ENCODE measurements around the gene AGO3.

The AGO3 gene

GRCh38 chr1:36112823-36113222 lies 181.9 kb downstream of the AGO3 start:
- no peak for TF ChIP-seq CTCF (conservative IDR thresholded peaks at IDR 0.05; ENCODE audit: low read length)
- no peak overlapping the region for H3K4me3 ChIP-seq (ENCODE audit: low read length)
- no peak for DNase-seq (ENCODE audit: low read depth)

DNA sequence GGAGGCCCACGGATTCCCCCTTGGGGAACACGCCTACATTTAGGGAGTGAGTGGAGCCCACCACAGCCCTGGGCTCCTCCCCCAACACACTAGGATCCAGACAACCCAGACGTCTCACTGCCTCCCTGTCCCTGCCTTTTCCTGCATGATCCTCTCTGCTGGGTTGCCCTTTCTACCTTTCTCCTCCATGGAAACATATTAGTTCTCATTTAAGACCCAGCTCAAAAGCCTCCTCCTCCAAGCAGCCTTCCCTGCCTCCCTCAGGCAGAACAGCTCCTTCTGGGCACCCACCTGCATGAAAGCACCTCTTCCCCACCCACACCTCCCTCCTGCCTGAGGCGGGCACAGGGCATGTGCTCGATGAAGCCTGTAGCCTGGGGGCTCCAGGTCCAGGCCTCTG lies 183.5 kb downstream of the AGO3 start:
- no peak for TF ChIP-seq CTCF (conservative IDR thresholded peaks at IDR 0.05; ENCODE audit: low read length)
- DNase-seq (ENCODE audit: low read depth): no peak
- H3K4me3 ChIP-seq (ENCODE audit: low read length): no peak overlapping the region

DNA sequence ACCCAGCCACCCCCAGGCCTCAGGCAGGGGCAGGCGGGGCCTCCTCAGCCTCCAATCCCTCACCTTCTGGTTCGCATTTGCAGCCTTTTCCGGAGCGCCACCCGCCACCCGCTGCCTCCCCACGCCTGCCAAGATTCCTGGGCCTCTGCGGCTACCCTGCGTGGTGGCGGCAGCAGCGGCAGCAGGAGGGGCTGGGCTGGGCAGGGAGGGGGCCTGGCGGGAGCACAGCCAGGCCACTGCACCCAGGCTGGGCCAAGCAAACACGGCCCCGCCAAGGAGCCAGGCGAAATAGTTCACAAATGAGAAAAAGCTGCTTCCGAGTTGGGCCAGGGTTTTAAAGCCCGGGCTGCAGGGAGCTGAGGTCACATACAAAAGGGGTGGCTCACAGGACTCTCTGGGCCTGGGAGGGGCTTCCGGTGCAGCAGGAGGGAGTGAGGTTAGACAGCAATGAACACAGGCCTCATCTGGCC lies 184.3 kb downstream of the AGO3 start:
- DNase-seq (ENCODE audit: low read depth): peak; percentile 97
- no peak for TF ChIP-seq CTCF (conservative IDR thresholded peaks at IDR 0.05; ENCODE audit: low read length)

DNA sequence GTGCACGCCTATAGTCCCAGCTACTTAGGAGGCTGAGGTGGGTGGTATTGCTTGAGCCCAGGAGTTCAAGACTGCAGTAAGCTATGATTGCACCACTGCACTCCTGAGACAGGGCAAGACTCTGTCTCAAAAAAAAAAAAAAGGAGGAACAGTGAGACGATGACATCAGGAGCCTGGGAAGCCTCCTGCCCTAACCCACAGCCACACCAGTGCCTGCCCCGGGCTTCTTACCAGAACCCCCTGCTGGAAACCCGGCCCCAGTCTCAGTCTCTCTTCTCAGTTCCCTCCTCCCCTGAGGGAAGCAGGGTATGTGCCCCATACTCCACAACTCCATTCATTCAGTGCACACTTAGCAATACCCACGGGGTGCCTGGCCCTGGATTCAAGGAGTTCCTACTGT lies 185.0 kb downstream of the AGO3 start:
- no peak for TF ChIP-seq CTCF (conservative IDR thresholded peaks at IDR 0.05; ENCODE audit: low read length)
- no peak overlapping the region for H3K4me3 ChIP-seq (ENCODE audit: low read length)
- DNase-seq (ENCODE audit: low read depth): peak; percentile 82

More for the DNA sequence above, 184.3 kb downstream of the AGO3 start:
- no peak overlapping the region for H3K4me3 ChIP-seq (ENCODE audit: low read length)

GRCh38 chr1:36116901-36117300 lies 186.0 kb downstream of the AGO3 start:
- TF ChIP-seq CTCF (conservative IDR thresholded peaks at IDR 0.05; ENCODE audit: low read length): no peak
- DNase-seq (ENCODE audit: low read depth): peak; percentile 54
- H3K4me3 ChIP-seq (ENCODE audit: low read length): no peak overlapping the region

DNA sequence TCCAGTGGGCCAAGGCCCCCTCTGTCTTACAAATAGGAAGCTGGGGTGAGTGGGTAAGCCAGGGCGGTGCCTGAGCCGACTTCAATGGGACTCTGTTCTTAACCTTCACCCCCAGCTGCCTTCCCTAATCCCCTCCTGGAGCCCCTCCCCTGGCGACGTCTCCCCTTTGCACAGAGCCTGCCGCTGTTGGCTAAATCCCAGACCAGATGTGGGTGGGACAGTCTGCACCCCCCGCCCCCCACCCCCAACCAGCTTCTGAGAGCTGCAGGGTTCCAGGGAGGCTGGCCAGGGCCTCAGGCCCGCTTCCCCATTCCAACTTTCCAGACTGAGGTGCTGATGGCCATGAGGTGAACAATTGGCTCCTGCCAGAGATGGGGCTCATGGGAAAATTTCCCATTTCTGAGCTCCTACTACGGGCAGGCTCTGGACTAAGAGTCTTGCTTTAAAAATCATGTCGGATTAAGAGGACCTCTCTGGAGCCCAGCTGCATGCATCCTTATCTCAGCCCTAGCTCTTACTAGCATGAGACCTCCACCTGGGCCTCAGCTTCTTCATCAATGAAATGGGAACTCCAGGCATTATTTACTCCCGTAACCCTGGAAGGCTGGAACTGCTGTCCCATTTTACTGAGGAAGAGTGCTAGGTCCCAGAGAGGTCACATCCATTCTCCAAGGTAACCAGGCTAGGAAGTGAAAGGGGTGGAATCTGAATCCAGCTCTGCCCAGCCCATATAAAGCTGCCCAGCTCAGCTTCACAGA lies 187.7 kb downstream of the AGO3 start:
- no peak for TF ChIP-seq CTCF (conservative IDR thresholded peaks at IDR 0.05; ENCODE audit: low read length)
- DNase-seq (ENCODE audit: low read depth): no peak
- H3K4me3 ChIP-seq (ENCODE audit: low read length): no peak overlapping the region

DNA sequence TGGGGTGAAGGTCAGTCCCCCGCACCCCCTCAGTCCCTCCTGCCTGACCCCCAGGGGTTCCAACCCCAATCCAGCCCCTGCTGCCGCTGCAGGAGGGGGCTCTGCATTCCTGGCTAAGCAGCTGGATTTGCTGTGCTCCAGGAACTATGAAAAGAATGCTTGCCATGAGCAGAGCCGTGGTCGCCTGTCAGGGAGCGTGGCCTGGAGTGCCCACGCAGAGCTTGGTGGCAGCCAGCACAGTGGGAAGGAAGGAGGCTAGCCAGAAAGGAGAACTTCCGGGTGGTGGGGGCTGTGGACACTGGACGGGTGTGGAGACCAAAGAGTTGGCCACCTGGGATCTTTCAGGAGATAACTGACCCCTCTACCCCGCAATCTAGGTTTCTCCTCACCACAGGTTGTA lies 188.6 kb downstream of the AGO3 start:
- no peak overlapping the region for H3K4me3 ChIP-seq (ENCODE audit: low read length)
- DNase-seq (ENCODE audit: low read depth): peak; percentile 56
- TF ChIP-seq CTCF (conservative IDR thresholded peaks at IDR 0.05; ENCODE audit: low read length): no peak
